GM18519 (cell line): ENCODE measurements around the gene KIAA0232.
"Not testable (repeated sequence)": the region's sequence is repeated elsewhere in the genome, so short reads cannot be mapped to it uniquely, and the experiment has no call there.

Experiments
- ATAC-seq: cut with Tn5 transposase; IDR thresholded peaks from one replicate; pipeline ENCODE4 v1.9.1; 2021; ENCODE audit warnings: mild to moderate bottlenecking, moderate library complexity; ENCODE audit not compliant: unreplicated experiment, low FRiP score

KIAA0232 gene

GRCh38 chr4:6803246-6803645, 20.7 kb downstream of the KIAA0232 start:
- ATAC-seq, result no peak

- ATAC-seq, result no peak
Measured at GRCh38 chr4:6804082-6804752, 21.7 kb downstream of the KIAA0232 start.

GRCh38 chr4:6806924-6807626, 24.5 kb downstream of the KIAA0232 start:
- ATAC-seq, result no peak

GRCh38 chr4:6808259-6808658, 25.7 kb downstream of the KIAA0232 start:
- no peak for ATAC-seq

- ATAC-seq, result no peak
Measured at GRCh38 chr4:6811165-6811564, 28.6 kb downstream of the KIAA0232 start.

GRCh38 chr4:6812766-6813165, 30.2 kb downstream of the KIAA0232 start:
- ATAC-seq, result no peak

- no peak for ATAC-seq
Measured at GRCh38 chr4:6813725-6814124, 31.2 kb downstream of the KIAA0232 start.

- no peak for ATAC-seq
Measured at GRCh38 chr4:6815029-6815836, 32.7 kb downstream of the KIAA0232 start.

GRCh38 chr4:6819295-6819694, 36.8 kb downstream of the KIAA0232 start:
- no peak for ATAC-seq

GRCh38 chr4:6820695-6821094, 38.2 kb downstream of the KIAA0232 start:
- no peak for ATAC-seq

GRCh38 chr4:6824071-6824470, 41.5 kb downstream of the KIAA0232 start:
- no peak for ATAC-seq

GRCh38 chr4:6824772-6825402, 42.4 kb downstream of the KIAA0232 start:
- no peak for ATAC-seq

- ATAC-seq, result no peak
Measured at GRCh38 chr4:6825403-6825802, 42.9 kb downstream of the KIAA0232 start.

GRCh38 chr4:6826781-6827508, 44.4 kb downstream of the KIAA0232 start:
- ATAC-seq, result no peak

- no peak for ATAC-seq
Measured at GRCh38 chr4:6829086-6829485, 46.6 kb downstream of the KIAA0232 start.

GRCh38 chr4:6834867-6835266, 52.3 kb downstream of the KIAA0232 start:
- ATAC-seq, result no peak

- ATAC-seq, result not testable (repeated sequence)
Measured at GRCh38 chr4:6835616-6836015, 53.1 kb downstream of the KIAA0232 start.

GRCh38 chr4:6837106-6837505, 54.6 kb downstream of the KIAA0232 start:
- ATAC-seq, result not testable (repeated sequence)

GRCh38 chr4:6839579-6839978, 57.1 kb downstream of the KIAA0232 start:
- no peak for ATAC-seq
